Large intestine (tissue), 3 donors: ENCODE measurements around the gene TMTC1. TPM values are rescaled to one million over a fixed set of nuclear protein-coding genes. Genes with fewer than 3 reads are reported as not detected.
"Not testable (repeated sequence)": the region's sequence is repeated elsewhere in the genome, so short reads cannot be mapped to it uniquely, and the experiment has no call there.

ENCODE experiments used
- DNase-seq, 2 donors: peaks; one replicate each; pipeline versions ENCODE4 v3.0.0 to v3.0.0-alpha.2; 2013
- H3K27ac ChIP-seq: one replicate; pipeline ENCODE4 v1.5.1; 2013; ENCODE audit warnings: low read length
- H3K27me3 ChIP-seq: 2 replicates; pipeline ENCODE4 v1.6.1; 2013; ENCODE audit warnings: low read length; ENCODE audit not compliant: control insufficient read depth, insufficient read depth
- H3K36me3 ChIP-seq: 2 replicates; pipeline ENCODE4 v1.6.1; 2013; ENCODE audit warnings: low read length; ENCODE audit not compliant: control insufficient read depth, insufficient read depth
- H3K4me1 ChIP-seq: one replicate; pipeline ENCODE4 v1.6.1; 2013; ENCODE audit warnings: low read length; ENCODE audit not compliant: control insufficient read depth, insufficient read depth
- H3K4me3 ChIP-seq: one replicate; pipeline ENCODE4 v1.5.1; 2013; ENCODE audit warnings: low read length
- H3K9me3 ChIP-seq: one replicate; pipeline ENCODE4 v1.6.1; 2013; ENCODE audit warnings: mild to moderate bottlenecking, low read depth, low read length, moderate library complexity; ENCODE audit not compliant: control insufficient read depth
- WGBS: methylation state at CpG from one replicate; pipeline ENCODE4 v1.1.5; 2013; ENCODE audit warnings: low lambda C conversion rate; ENCODE audit not compliant: insufficient coverage; 5-methylcytosine and 5-hydroxymethylcytosine counted together
- polyA plus RNA-seq: library from polyadenylated mRNA; unstranded; fragments of 120-200 nt; gene quantifications from one replicate; pipeline ENCODE4 v1.2.1, GENCODE V29; 2013

Gene TMTC1
- polyA plus RNA-seq, 1 donor, result 4.0 TPM

DNA sequence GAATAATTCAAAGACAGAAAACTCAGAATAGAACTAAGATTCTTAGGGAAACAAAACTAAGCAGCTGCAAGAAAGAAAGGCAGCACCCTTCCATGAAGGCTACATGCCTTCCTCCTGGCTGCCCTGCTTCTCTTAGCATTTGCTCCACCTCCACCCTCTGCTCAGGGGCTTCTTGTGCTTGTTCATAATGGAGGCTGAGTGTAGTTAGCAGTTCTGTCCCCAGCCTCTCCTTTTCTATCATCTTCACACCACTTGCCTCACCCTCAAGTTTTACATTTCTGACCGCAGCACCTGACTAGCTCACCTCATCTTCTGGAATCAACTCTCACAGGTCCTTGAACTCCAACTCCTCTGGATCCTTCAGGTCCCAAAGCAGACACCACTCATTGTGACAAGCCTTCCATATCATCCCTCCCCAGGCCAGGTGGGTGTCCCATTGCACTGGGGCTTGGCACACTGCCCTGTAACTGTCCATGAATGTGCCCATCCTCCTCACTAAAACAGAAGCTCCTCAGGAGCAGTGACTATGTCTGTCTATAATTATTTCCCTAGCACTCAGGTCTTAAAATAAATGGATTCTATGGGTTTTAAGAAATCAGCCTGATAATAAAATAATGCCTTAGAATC lies 139.1 kb downstream of the TMTC1 start:
- Histone ChIP-seq H3K27me3 (no peaks in the 10 kb centered on the region), H3K9me3 (no peaks in the 10 kb centered on the region), H3K27ac (no peak overlapping the region), H3K36me3 (no peaks in the 10 kb centered on the region), H3K4me3 (no peak overlapping the region), H3K4me1 (no peaks in the 10 kb centered on the region)
- DNase-seq, result no peak
- WGBS, result no CpG with 5 or more reads among the region's 1 CpG

DNA sequence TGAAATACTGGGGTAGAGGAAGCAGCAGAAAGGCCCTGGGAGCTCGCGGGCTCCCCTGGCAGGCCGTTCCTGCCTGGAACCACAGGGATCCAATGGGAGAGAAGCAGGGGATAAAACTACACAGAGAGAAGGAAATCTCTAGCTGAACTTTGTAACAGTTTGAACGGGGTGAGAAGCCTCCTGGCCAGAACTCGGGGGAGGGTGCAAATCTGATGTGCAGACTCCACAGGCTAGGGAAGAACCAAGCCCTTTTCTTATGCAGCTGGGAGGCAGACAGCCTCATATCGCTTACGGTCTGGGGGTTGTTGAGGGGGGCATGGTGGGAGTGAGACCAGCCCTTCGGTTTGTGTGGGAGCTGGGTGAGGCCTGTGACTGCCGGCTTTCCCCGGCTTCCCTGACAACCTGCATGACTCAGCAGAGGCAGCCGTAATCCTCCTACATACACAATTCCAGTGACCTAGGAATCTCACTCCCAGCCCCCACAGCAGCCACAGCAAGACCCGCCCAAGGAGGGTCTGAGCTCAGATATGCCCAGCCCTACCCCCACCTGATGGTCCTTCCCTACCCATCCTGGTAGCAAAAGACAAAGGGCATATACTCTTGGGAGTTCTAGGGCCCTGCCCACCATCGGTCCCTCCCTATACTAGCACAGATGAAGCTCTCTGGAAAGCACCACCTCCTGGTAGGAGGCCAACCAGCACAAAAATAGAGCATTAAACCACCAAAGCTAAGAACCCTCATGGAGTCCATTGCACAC lies 143.0 kb downstream of the TMTC1 start:
- Histone ChIP-seq H3K27ac (no peak overlapping the region), H3K27me3 (no peaks in the 10 kb centered on the region), H3K4me1 (no peaks in the 10 kb centered on the region), H3K4me3 (peak overlapping the region; percentile 6), H3K9me3 (no peaks in the 10 kb centered on the region), H3K36me3 (no peaks in the 10 kb centered on the region)
- DNase-seq, result peak; percentile 29 to 43
- WGBS, result no CpG with 5 or more reads among the region's 13 CpGs

DNA sequence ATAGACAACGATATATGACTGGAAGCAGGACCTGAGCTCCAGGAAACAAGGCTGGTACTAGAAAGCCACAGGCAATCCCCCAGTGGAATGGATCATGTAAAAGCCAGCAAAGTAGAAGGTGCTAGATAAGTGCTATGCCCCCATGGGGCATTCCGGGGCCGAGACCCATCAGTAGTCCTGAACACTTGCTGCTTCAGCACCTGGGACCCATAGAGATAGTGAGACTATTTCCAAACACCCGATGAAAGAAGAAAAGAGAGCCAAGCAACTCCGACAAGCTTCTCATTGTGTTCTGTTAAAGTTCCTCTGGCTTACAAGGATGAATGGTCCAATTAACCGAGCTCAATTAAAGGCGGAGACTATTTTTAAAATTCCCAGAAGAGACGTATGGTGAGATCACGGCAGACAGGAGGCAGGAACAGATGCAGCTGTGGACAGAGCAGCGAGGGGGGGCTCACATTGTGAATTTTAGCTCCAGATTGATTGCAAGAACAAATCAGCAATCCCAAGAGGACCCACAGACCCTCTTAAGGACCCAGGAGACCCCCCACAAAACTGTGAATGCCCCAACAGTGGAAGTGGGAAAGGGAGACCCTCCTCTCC lies 143.7 kb downstream of the TMTC1 start:
- Histone ChIP-seq H3K4me1 (no peaks in the 10 kb centered on the region), H3K27me3 (no peaks in the 10 kb centered on the region), H3K9me3 (no peaks in the 10 kb centered on the region), H3K27ac (no peak overlapping the region), H3K36me3 (no peaks in the 10 kb centered on the region), H3K4me3 (no peak overlapping the region)
- WGBS, result 100% methylated on average over 1 of the region's 10 CpGs
- no peak for DNase-seq

DNA sequence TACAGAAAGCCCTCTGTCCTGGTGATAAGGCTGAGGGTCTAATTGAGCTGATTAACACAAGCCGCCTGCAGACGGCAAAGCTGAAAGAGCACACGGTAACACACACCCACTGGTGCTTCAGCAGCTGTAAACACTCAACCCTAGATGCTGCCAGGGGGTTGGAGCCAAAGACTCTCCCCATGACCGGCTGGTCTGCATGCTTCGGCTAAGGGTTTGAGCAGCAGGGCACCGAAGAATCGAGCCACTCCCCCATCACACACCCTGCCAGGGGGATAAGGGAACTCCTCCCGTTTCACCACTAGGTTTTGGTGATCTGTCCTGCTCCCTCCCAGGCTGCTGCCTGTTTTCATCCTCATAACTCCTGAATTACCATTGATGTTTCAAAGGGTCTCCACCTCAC lies 145.2 kb downstream of the TMTC1 start:
- no peaks in the 10 kb centered on the region for H3K4me1 ChIP-seq
- H3K4me3 ChIP-seq, result no peak overlapping the region
- WGBS, result no CpG with 5 or more reads among the region's 8 CpGs
- no peaks in the 10 kb centered on the region for H3K27me3 ChIP-seq
- no peaks in the 10 kb centered on the region for H3K36me3 ChIP-seq
- H3K27ac ChIP-seq, result no peak overlapping the region
- DNase-seq, result no peak
- no peaks in the 10 kb centered on the region for H3K9me3 ChIP-seq

DNA sequence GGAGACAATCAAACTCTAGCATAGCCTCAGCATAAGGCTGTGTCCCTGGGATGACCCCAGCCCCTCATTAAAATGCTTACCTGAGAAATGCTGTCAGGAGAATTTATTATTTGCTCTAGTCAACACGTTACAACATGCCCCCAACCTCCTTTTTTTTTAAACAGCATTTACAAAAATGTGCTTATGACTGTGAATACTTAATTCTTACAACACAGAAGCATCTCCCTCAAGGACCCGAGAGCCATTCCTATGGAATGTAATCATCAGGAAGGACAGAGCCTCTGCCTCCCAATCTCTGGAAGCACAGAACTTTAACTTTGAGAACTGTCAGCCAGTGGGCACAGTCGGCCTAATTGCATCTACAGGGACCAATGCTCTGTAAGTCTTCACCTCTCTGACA lies 149.7 kb downstream of the TMTC1 start:
- no peaks in the 10 kb centered on the region for H3K4me1 ChIP-seq
- H3K36me3 ChIP-seq, result no peaks in the 10 kb centered on the region
- WGBS, result no CpG with 5 or more reads among the region's 3 CpGs
- H3K27me3 ChIP-seq, result no peaks in the 10 kb centered on the region
- no peaks in the 10 kb centered on the region for H3K9me3 ChIP-seq
- no peak overlapping the region for H3K27ac ChIP-seq
- H3K4me3 ChIP-seq, result no peak overlapping the region
- DNase-seq, result no peak

DNA sequence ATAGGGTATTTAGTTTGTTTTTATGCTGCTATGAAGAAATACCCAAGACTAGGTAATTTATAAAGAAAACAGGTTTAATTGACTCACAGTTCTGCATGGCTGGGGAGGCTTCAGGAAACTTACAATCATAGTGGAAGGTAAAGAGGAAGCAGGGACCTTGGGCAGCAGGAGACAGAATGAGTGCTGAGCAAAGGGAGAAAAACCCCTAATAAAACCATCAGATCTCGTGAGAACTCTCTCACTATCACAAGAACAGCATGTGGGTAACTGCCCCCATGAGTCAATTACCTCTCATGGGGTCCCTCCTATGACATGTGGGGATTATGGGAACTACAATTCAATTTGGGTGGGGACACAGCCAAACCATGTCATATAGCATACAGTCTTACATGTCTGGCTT lies 153.6 kb downstream of the TMTC1 start:
- not testable (repeated sequence) for H3K36me3 ChIP-seq, H3K4me3 ChIP-seq, H3K4me1 ChIP-seq, H3K9me3 ChIP-seq, DNase-seq, H3K27me3 ChIP-seq, H3K27ac ChIP-seq
- WGBS, result no CpG with 5 or more reads among the region's 1 CpG

DNA sequence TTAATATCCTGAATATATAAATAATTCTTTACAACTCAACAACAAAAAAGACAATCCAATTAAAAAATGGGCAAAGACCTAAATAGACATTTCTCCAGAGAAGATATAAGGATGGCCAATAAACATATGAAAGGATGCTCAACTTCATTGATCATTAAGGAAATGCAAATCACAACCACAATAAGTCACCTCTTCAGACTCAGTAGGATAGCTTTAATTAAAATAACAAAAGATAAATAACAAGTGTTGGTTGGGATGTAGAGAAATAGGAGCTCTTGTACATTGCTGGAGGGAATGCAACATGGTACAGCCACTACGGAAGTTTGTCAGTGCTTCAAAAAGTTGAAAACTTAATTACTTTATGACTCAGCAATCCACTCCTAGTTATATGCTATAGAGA lies 156.5 kb downstream of the TMTC1 start:
- 80% methylated on average over 1 of the region's 1 CpG for WGBS
- no peak overlapping the region for H3K4me3 ChIP-seq
- H3K36me3 ChIP-seq, result no peaks in the 10 kb centered on the region
- no peak for DNase-seq
- no peaks in the 10 kb centered on the region for H3K9me3 ChIP-seq
- H3K27me3 ChIP-seq, result no peaks in the 10 kb centered on the region
- no peak overlapping the region for H3K27ac ChIP-seq
- no peaks in the 10 kb centered on the region for H3K4me1 ChIP-seq

DNA sequence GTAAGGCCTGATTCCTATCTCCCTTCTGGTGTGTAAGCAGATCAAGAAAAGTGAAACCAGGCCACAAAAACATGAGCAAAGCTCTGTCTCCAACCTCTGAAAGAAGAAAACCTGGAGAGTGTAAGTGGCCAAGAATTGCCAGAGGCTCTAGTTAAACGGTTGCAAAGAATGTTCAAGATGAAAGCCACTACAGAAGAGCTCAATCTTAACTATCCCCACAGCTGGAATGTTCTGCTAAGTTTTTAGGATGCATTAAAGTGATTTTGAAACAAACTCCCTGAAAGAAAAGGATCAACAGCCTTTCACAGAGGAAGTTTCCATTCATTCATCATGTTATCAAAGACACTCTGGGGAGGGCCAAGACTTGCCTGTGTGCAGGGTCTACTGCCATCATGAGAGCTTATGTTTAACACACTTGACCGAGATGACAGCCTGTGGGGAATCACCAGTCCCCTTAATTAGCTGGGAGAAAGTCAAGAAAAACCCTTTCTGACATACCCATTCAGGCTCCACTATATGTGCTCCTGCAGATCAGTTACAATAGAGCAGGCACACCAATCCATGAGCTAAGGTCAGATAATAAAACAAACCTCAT lies 158.3 kb downstream of the TMTC1 start:
- no peaks in the 10 kb centered on the region for H3K4me1 ChIP-seq
- WGBS, result 88% methylated on average over 1 of the region's 2 CpGs
- no peak overlapping the region for H3K27ac ChIP-seq
- H3K4me3 ChIP-seq, result no peak overlapping the region
- H3K36me3 ChIP-seq, result no peaks in the 10 kb centered on the region
- no peak for DNase-seq
- H3K27me3 ChIP-seq, result no peaks in the 10 kb centered on the region
- no peaks in the 10 kb centered on the region for H3K9me3 ChIP-seq

DNA sequence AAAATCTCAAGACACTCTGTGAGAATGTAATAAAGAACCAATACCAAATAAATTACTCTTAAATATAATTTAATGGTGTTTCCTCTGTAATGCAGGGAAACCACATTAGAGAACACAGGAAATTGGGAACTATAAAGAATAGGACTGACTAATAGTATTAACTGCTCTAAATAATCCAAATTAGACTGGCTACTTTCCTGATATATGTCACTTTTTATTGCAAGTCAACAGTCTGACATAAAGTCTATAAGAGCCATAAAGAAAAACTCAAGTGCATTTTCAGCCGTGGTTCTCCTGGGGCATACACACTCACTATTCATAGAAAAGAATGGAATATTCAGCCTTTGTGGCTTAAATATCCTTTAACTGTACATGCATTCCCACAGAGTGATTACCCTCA lies 161.5 kb downstream of the TMTC1 start:
- no peaks in the 10 kb centered on the region for H3K27me3 ChIP-seq
- no peaks in the 10 kb centered on the region for H3K4me1 ChIP-seq
- no peaks in the 10 kb centered on the region for H3K9me3 ChIP-seq
- H3K27ac ChIP-seq, result no peak overlapping the region
- no peak for DNase-seq
- WGBS, result no CpG with 5 or more reads among the region's 1 CpG
- H3K36me3 ChIP-seq, result no peaks in the 10 kb centered on the region
- no peak overlapping the region for H3K4me3 ChIP-seq

DNA sequence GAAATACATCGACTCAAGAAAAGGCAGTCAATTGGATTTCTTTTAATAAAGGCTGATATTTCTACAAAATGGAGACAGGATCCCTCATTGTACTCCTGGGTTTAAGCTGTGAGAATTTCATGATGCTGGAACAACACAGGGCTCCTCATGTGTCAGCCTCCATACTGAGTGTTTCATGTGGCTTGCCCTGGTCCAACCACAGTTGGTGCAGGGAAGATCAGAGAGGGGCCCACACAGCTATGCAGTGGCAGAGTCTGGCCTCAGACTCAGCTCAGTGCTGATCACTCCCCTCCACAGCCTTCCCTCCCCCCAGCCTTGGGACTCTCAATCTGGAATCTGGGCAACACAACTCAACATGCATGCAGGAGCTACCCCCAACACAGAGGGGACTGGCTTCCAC lies 163.7 kb downstream of the TMTC1 start:
- no peaks in the 10 kb centered on the region for H3K9me3 ChIP-seq
- WGBS, result 100% methylated on average over 1 of the region's 1 CpG

More for the DNA sequence above, 163.7 kb downstream of the TMTC1 start:
- Histone ChIP-seq H3K27ac (no peak overlapping the region), H3K27me3 (no peaks in the 10 kb centered on the region), H3K4me3 (no peak overlapping the region), H3K36me3 (no peaks in the 10 kb centered on the region), H3K4me1 (no peaks in the 10 kb centered on the region)
- no peak for DNase-seq
